GM19351 (cell line): ENCODE data around the gene TNK1.
"Not testable (repeated sequence)": the region's sequence is repeated elsewhere in the genome, so short reads cannot be mapped to it uniquely, and the experiment has no call there.

ENCODE experiments used
- ATAC-seq: cut with Tn5 transposase; IDR thresholded peaks from one replicate; pipeline ENCODE4 v1.9.1; 2021; ENCODE audit warnings: mild to moderate bottlenecking, moderate library complexity; ENCODE audit not compliant: unreplicated experiment

The TNK1 gene

GRCh38 chr17:7380855-7381683 lies at the start of gene TNK1:
Gene TNK1 (plus strand): TSS chr17:7381089. CDS start chr17:7382927, 1,838 bp downstream.
- ATAC-seq = no peak

GRCh38 chr17:7332111-7332510 lies 48.8 kb upstream of the TNK1 start:
- no peak for ATAC-seq

- ATAC-seq = not testable (repeated sequence)
Measured at GRCh38 chr17:7332600-7333069, 48.3 kb upstream of the TNK1 start.

- no peak for ATAC-seq
Measured at GRCh38 chr17:7334938-7335538, 45.9 kb upstream of the TNK1 start.

- not testable (repeated sequence) for ATAC-seq
Measured at GRCh38 chr17:7335765-7336164, 45.1 kb upstream of the TNK1 start.

- ATAC-seq = peak; percentile 60
Measured at GRCh38 chr17:7336240-7337175, 44.4 kb upstream of the TNK1 start, which contains the start of gene ACAP1. Gene ACAP1 (plus strand): TSS chr17:7336529. CDS start chr17:7336735, 206 bp downstream.

- not testable (repeated sequence) for ATAC-seq
Measured at GRCh38 chr17:7337600-7337999, 43.3 kb upstream of the TNK1 start.

- no peak for ATAC-seq
Measured at GRCh38 chr17:7340179-7340578, 40.7 kb upstream of the TNK1 start.

GRCh38 chr17:7341842-7342241 lies 39.0 kb upstream of the TNK1 start:
- no peak for ATAC-seq

- ATAC-seq = no peak
Measured at GRCh38 chr17:7343250-7343649, 37.6 kb upstream of the TNK1 start.

- ATAC-seq = no peak
Measured at GRCh38 chr17:7346761-7347614, 33.9 kb upstream of the TNK1 start.

- ATAC-seq = no peak
Measured at GRCh38 chr17:7347630-7348477, 33.0 kb upstream of the TNK1 start.

GRCh38 chr17:7348478-7349242 lies 32.2 kb upstream of the TNK1 start:
- ATAC-seq = no peak

- ATAC-seq = peak; percentile 71
Measured at GRCh38 chr17:7351665-7352502, 29.0 kb upstream of the TNK1 start, which contains the start of gene KCTD11. Gene KCTD11 (plus strand): TSS chr17:7352162.

- peak; percentile 6 for ATAC-seq
Measured at GRCh38 chr17:7352503-7352889, 28.4 kb upstream of the TNK1 start.

GRCh38 chr17:7352910-7353635 lies 27.8 kb upstream of the TNK1 start:
- no peak for ATAC-seq
